Fibroblast of skin of back (primary cell): ENCODE results near the gene KRT76.
"Not testable (repeated sequence)": the region's sequence is repeated elsewhere in the genome, so short reads cannot be mapped to it uniquely, and the experiment has no call there.

Experiments used
- DNase-seq: peaks from one replicate; pipeline ENCODE4 v3.0.0-alpha.2; 2013

The KRT76 gene

GRCh38 chr12:52796839-52797528 lies 19.8 kb upstream of the KRT76 start:
- no peak for DNase-seq

GRCh38 chr12:52796429-52796794 lies 19.3 kb upstream of the KRT76 start:
- no peak for DNase-seq

- DNase-seq = no peak
These were observed 18.7 kb upstream of the KRT76 start, which contains the start of gene KRT3 for GRCh38 chr12:52795694-52796428. KRT3 (minus strand) TSS chr12:52796117; CDS start chr12:52796042, 75 bp downstream.

- not testable (repeated sequence) for DNase-seq
These were observed 18.2 kb upstream of the KRT76 start for GRCh38 chr12:52795332-52795674.

- peak; percentile 10 for DNase-seq
These were observed 17.6 kb upstream of the KRT76 start for GRCh38 chr12:52794479-52795331.

- DNase-seq = no peak
These were observed 15.3 kb upstream of the KRT76 start for GRCh38 chr12:52792185-52793029.

- no peak for DNase-seq
These were observed 14.4 kb upstream of the KRT76 start for GRCh38 chr12:52791271-52792184.

- DNase-seq = no peak
These were observed 13.5 kb upstream of the KRT76 start for GRCh38 chr12:52790427-52791270.

- DNase-seq = no peak
These were observed 12.7 kb upstream of the KRT76 start for GRCh38 chr12:52789637-52790426.

GRCh38 chr12:52788876-52789636 lies 11.9 kb upstream of the KRT76 start:
- no peak for DNase-seq

GRCh38 chr12:52788192-52788875 lies 11.2 kb upstream of the KRT76 start:
- no peak for DNase-seq

- no peak for DNase-seq
These were observed 10.4 kb upstream of the KRT76 start for GRCh38 chr12:52787324-52788191.

GRCh38 chr12:52784909-52785308 lies 7.8 kb upstream of the KRT76 start:
- no peak for DNase-seq

GRCh38 chr12:52783563-52784316 lies 6.6 kb upstream of the KRT76 start:
- DNase-seq = no peak

GRCh38 chr12:52782502-52782901 lies 5.4 kb upstream of the KRT76 start:
- no peak for DNase-seq

GRCh38 chr12:52781399-52782082 lies 4.4 kb upstream of the KRT76 start:
- no peak for DNase-seq
